ENCODE data around the gene GLS2. TPM values are rescaled to one million over a fixed set of nuclear protein-coding genes. Genes with fewer than 3 reads are reported as not detected.

The GLS2 gene
- total RNA-seq, 1 experiment from 2014 or later: 14.7 TPM

GRCh38 chr12:56461235-56462159 lies 26.5 kb downstream of the GLS2 start:
- H3K4me3 Mint-ChIP-seq (ENCODE audit: unreplicated experiment): no peak overlapping the region
- H3K36me3 Mint-ChIP-seq (ENCODE audit: insufficient read depth, unreplicated experiment): peaks cover 6% of the 10 kb centered on the region
- no TSS peak for BruUV-seq (replicated peaks)
- H3K4me3 ChIP-seq (ENCODE audit: low read depth, low read length): no peak overlapping the region
- no peak for TF ChIP-seq CTCF (IDR thresholded peaks at IDR 0.05; ENCODE audit: insufficient read depth in 1 of 2, low read depth in 1 of 2, low read length in 1 of 2, severe bottlenecking in 1 of 2, unreplicated experiment in 1 of 2)
- H3K27me3 Mint-ChIP-seq (ENCODE audit: insufficient read depth, unreplicated experiment): no peaks in the 10 kb centered on the region
- CTCF ChIA-PET: interaction anchor here (0.6 to 1.0 kb wide), 2 partner anchors 84 to 174 kb away, joined by 3 to 5 read pairs; no protein-coding TSS in a partner anchor
- H3K9me3 ChIP-seq: no peaks in the 10 kb centered on the region
- H3K36me3 ChIP-seq (ENCODE audit: control insufficient read depth, insufficient read depth, low read length): no peaks in the 10 kb centered on the region
- H3K4me1 Mint-ChIP-seq (ENCODE audit: low read depth, unreplicated experiment): no peaks in the 10 kb centered on the region
- H3K27ac Mint-ChIP-seq (ENCODE audit: unreplicated experiment): no peak overlapping the region
- no peaks in the 10 kb centered on the region for H3K9me3 Mint-ChIP-seq (ENCODE audit: unreplicated experiment)
- POLR2A ChIA-PET: no interaction called here
- intact Hi-C loops (cut with micrococcal nuclease; ENCODE audit: unreplicated experiment): no loop called here
- no peaks in the 10 kb centered on the region for H3K27me3 ChIP-seq (replicated peaks; ENCODE audit: control insufficient read depth, insufficient read depth, low read length)
- no peak for DNase-seq
- peaks cover 6% of the 10 kb centered on the region; the same call in 1 of the 2 replicates for H3K4me1 ChIP-seq

GRCh38 chr12:56457817-56458216 lies 30.1 kb downstream of the GLS2 start:
- Mint-ChIP-seq H3K27me3 (ENCODE audit: insufficient read depth, unreplicated experiment) (no peaks in the 10 kb centered on the region), H3K4me3 (ENCODE audit: unreplicated experiment) (no peak overlapping the region), H3K36me3 (ENCODE audit: insufficient read depth, unreplicated experiment) (no peaks in the 10 kb centered on the region), H3K9me3 (ENCODE audit: unreplicated experiment) (no peaks in the 10 kb centered on the region), H3K27ac (ENCODE audit: unreplicated experiment) (no peak overlapping the region), H3K4me1 (ENCODE audit: low read depth, unreplicated experiment) (no peaks in the 10 kb centered on the region)
- Histone ChIP-seq H3K36me3 (ENCODE audit: control insufficient read depth, insufficient read depth, low read length) (no peaks in the 10 kb centered on the region), H3K4me1 (no peaks in the 10 kb centered on the region), H3K27me3 (replicated peaks; ENCODE audit: control insufficient read depth, insufficient read depth, low read length) (no peaks in the 10 kb centered on the region), H3K9me3 (no peaks in the 10 kb centered on the region), H3K4me3 (ENCODE audit: low read depth, low read length) (no peak overlapping the region)
- DNase-seq: no peak
- POLR2A ChIA-PET: interaction anchor here (1.0 kb wide), 1 partner anchor 8 kb away, joined by 4 read pairs; the partner anchor contains the start of gene TIMELESS
- intact Hi-C loops (cut with micrococcal nuclease; ENCODE audit: unreplicated experiment): no loop called here
- BruUV-seq (replicated peaks): no TSS peak
- CTCF ChIA-PET: interaction anchor here (0.6 kb wide), 1 partner anchor 71 kb away, joined by 3 read pairs; no protein-coding TSS in a partner anchor
- no peak for TF ChIP-seq CTCF (IDR thresholded peaks at IDR 0.05; ENCODE audit: insufficient read depth in 1 of 2, low read depth in 1 of 2, low read length in 1 of 2, severe bottlenecking in 1 of 2, unreplicated experiment in 1 of 2)

- BruUV-seq (replicated peaks): no TSS peak
- Mint-ChIP-seq H3K27me3 (ENCODE audit: insufficient read depth, unreplicated experiment) (no peaks in the 10 kb centered on the region), H3K9me3 (ENCODE audit: unreplicated experiment) (no peaks in the 10 kb centered on the region), H3K4me1 (ENCODE audit: low read depth, unreplicated experiment) (peaks cover 7% of the 10 kb centered on the region), H3K27ac (ENCODE audit: unreplicated experiment) (no peak within 1 kb of the TSS), H3K36me3 (ENCODE audit: insufficient read depth, unreplicated experiment) (peaks cover under 1% of the 10 kb centered on the region), H3K4me3 (ENCODE audit: unreplicated experiment) (no peak within 1 kb of the TSS)
- ChIA-PET CTCF (interaction anchor here (1.2 kb wide), 1 partner anchor 10 kb away, joined by 3 read pairs; no protein-coding TSS in a partner anchor), POLR2A (no interaction called here)
- no peaks in the 10 kb centered on the region for H3K4me1 ChIP-seq
- intact Hi-C loops (cut with micrococcal nuclease; ENCODE audit: unreplicated experiment): no loop called here
- no peaks in the 10 kb centered on the region for H3K9me3 ChIP-seq
- TF ChIP-seq CTCF (IDR thresholded peaks at IDR 0.05; ENCODE audit: insufficient read depth in 1 of 2, low read depth in 1 of 2, low read length in 1 of 2, severe bottlenecking in 1 of 2, unreplicated experiment in 1 of 2): no peak
- DNase-seq: no peak
- H3K4me3 ChIP-seq (ENCODE audit: low read depth, low read length): no peak within 1 kb of the TSS
- no peaks in the 10 kb centered on the region for H3K36me3 ChIP-seq (ENCODE audit: control insufficient read depth, insufficient read depth, low read length)
- H3K27me3 ChIP-seq (replicated peaks; ENCODE audit: control insufficient read depth, insufficient read depth, low read length): no peaks in the 10 kb centered on the region
Measured at GRCh38 chr12:56454557-56454956, 33.4 kb downstream of the GLS2 start, which contains the start of gene MIP. Gene MIP (minus strand): TSS chr12:56454657. CDS start chr12:56454613, 44 bp downstream.
